H9 (cell line): ENCODE measurements around the gene SPX. TPM values are rescaled to one million over a fixed set of nuclear protein-coding genes. Genes with fewer than 3 reads are reported as not detected.

Source experiments
- DNase-seq: peaks from one replicate; pipeline ENCODE4 v3.0.0-alpha.2; 2017
- H2AFZ ChIP-seq: one replicate; pipeline ENCODE4 v1.6.1; 2013; ENCODE audit warnings: mild to moderate bottlenecking, low read length, control low read depth, moderate library complexity
- H2AK5ac ChIP-seq: 2 replicates; pipeline ENCODE4 v1.6.1; 2013; ENCODE audit warnings: low read length, control low read depth, mixed read lengths; ENCODE audit not compliant: insufficient read length
- H2BK120ac ChIP-seq: one replicate; pipeline ENCODE4 v1.6.1; 2013; ENCODE audit warnings: low read depth, mild to moderate bottlenecking, low read length, control low read depth, inconsistent platforms; ENCODE audit not compliant: poor library complexity, severe bottlenecking
- H2BK12ac ChIP-seq: 2 replicates; pipeline ENCODE4 v1.6.1; 2013; ENCODE audit warnings: low read length, control low read depth, mixed read lengths, low read depth; ENCODE audit not compliant: insufficient read length
- H2BK15ac ChIP-seq: 2 replicates; pipeline ENCODE4 v1.6.1; 2013; ENCODE audit warnings: low read depth, low read length, control low read depth
- H2BK20ac ChIP-seq: one replicate; pipeline ENCODE4 v1.6.1; 2013; ENCODE audit warnings: low read depth, mild to moderate bottlenecking, low read length, control low read depth, inconsistent platforms; ENCODE audit not compliant: poor library complexity, severe bottlenecking
- H2BK5ac ChIP-seq: 2 replicates; pipeline ENCODE4 v1.6.1; 2013; ENCODE audit warnings: low read length, control low read depth, mixed read lengths; ENCODE audit not compliant: insufficient read length
- H3K14ac ChIP-seq: 2 replicates; pipeline ENCODE4 v1.6.1; 2013; ENCODE audit warnings: low read length, control low read depth; ENCODE audit not compliant: insufficient read depth
- H3K18ac ChIP-seq: 2 replicates; pipeline ENCODE4 v1.6.1; 2013; ENCODE audit warnings: low read depth, mild to moderate bottlenecking, mixed read lengths, low read length, control low read depth; ENCODE audit not compliant: insufficient read length
- H3K23ac ChIP-seq: 2 replicates; pipeline ENCODE4 v1.6.1; 2013; ENCODE audit warnings: low read length, control low read depth, mixed read lengths, low read depth; ENCODE audit not compliant: insufficient read length
- H3K23me2 ChIP-seq: 2 replicates; pipeline ENCODE4 v1.6.1; 2013; ENCODE audit warnings: low read depth, mild to moderate bottlenecking, mixed read lengths, low read length, control low read depth; ENCODE audit not compliant: insufficient read length, poor library complexity, severe bottlenecking
- H3K27ac ChIP-seq: 2 replicates; pipeline ENCODE4 v1.5.1; 2013; ENCODE audit warnings: low read length, control low read depth, mixed read lengths, low read depth; ENCODE audit not compliant: insufficient read length
- H3K27me3 ChIP-seq: 2 replicates; pipeline ENCODE4 v1.6.1; 2013; ENCODE audit warnings: low read length, control low read depth, inconsistent platforms; ENCODE audit not compliant: insufficient read depth
- H3K4ac ChIP-seq: 2 replicates; pipeline ENCODE4 v1.6.1; 2013; ENCODE audit warnings: low read depth, mild to moderate bottlenecking, control low read depth, inconsistent platforms, low read length, moderate library complexity
- H3K4me1 ChIP-seq: 2 replicates; pipeline ENCODE4 v1.6.1; 2013; ENCODE audit warnings: low read length, control low read depth, inconsistent platforms; ENCODE audit not compliant: insufficient read depth
- H3K4me2 ChIP-seq: 2 replicates; pipeline ENCODE4 v1.6.1; 2013; ENCODE audit warnings: low read length, control low read depth, mixed read lengths; ENCODE audit not compliant: insufficient read length, insufficient read depth
- H3K56ac ChIP-seq: 2 replicates; pipeline ENCODE4 v1.6.1; 2013; ENCODE audit warnings: low read depth, mild to moderate bottlenecking, mixed read lengths, low read length, control low read depth; ENCODE audit not compliant: insufficient read length
- H3K79me1 ChIP-seq: 2 replicates; pipeline ENCODE4 v1.6.1; 2013; ENCODE audit warnings: low read depth, mild to moderate bottlenecking, moderate library complexity, low read length, control low read depth, inconsistent platforms; ENCODE audit not compliant: insufficient read depth, poor library complexity, severe bottlenecking
- H3K79me2 ChIP-seq: 2 replicates; pipeline ENCODE4 v1.6.1; 2013; ENCODE audit warnings: low read length, control low read depth, inconsistent platforms; ENCODE audit not compliant: insufficient read depth
- H3K9ac ChIP-seq: 2 replicates; pipeline ENCODE4 v1.6.1; 2013; ENCODE audit warnings: low read length, control low read depth, mixed read lengths; ENCODE audit not compliant: insufficient read length; ENCODE audit errors: extremely low read depth
- H3K9me3 ChIP-seq: one replicate; pipeline ENCODE4 v1.6.1; 2013; ENCODE audit warnings: low read depth, low read length, inconsistent platforms; ENCODE audit not compliant: control insufficient read depth
- H3T11ph ChIP-seq: one replicate; pipeline ENCODE4 v1.6.1; 2013; ENCODE audit warnings: mild to moderate bottlenecking, low read length, control low read depth, inconsistent platforms
- H4K20me1 ChIP-seq: one replicate; pipeline ENCODE4 v1.6.1; 2013; ENCODE audit not compliant: control insufficient read depth, insufficient read length, insufficient read depth
- H4K5ac ChIP-seq: 2 replicates; pipeline ENCODE4 v1.6.1; 2013; ENCODE audit warnings: low read depth, mild to moderate bottlenecking, mixed read lengths, low read length, control low read depth; ENCODE audit not compliant: insufficient read length
- H4K8ac ChIP-seq: replicated peaks from 2 replicates; pipeline ENCODE4 v1.6.1; 2013; ENCODE audit warnings: low read length, control low read depth, mixed read lengths, low read depth; ENCODE audit not compliant: insufficient read length
- H4K91ac ChIP-seq: 2 replicates; pipeline ENCODE4 v1.6.1; 2013; ENCODE audit warnings: low read depth, mild to moderate bottlenecking, moderate library complexity, mixed read lengths, low read length, control low read depth; ENCODE audit not compliant: insufficient read length
- H3K27ac Mint-ChIP-seq, 3 experiments: 2 replicates in 2 of 3; 3 replicates in 1 of 3; pipeline ENCODE4 v1.8.0; 2020 to 2021; ENCODE audit warnings: mixed read lengths in 3 of 3, mild to moderate bottlenecking in 1 of 3, moderate library complexity in 1 of 3
- H3K27me3 Mint-ChIP-seq: 2 replicates; pipeline ENCODE4 v1.8.0; 2021; ENCODE audit warnings: low read depth, mild to moderate bottlenecking, moderate library complexity, mixed read lengths
- H3K36me3 Mint-ChIP-seq, 3 experiments: 2 replicates in 2 of 3; 3 replicates in 1 of 3; pipeline ENCODE4 v1.8.0; 2020 to 2021; ENCODE audit warnings: low read depth in 3 of 3, mixed read lengths in 3 of 3; ENCODE audit not compliant: insufficient read depth in 1 of 3
- H3K4me1 Mint-ChIP-seq, 2 experiments: 2 replicates each; pipeline ENCODE4 v1.8.0; 2020; ENCODE audit warnings: mixed read lengths in 2 of 2
- H3K4me3 Mint-ChIP-seq, 2 experiments: 2 replicates in 1 of 2; 3 replicates in 1 of 2; pipeline ENCODE4 v1.8.0; 2020 to 2021; ENCODE audit warnings: mild to moderate bottlenecking in 2 of 2, mixed read lengths in 2 of 2, moderate library complexity in 1 of 2
- H3K9me3 Mint-ChIP-seq, 2 experiments: 2 replicates in 1 of 2; 3 replicates in 1 of 2; pipeline ENCODE4 v1.8.0; 2020; ENCODE audit warnings: mild to moderate bottlenecking in 2 of 2, mixed read lengths in 2 of 2, moderate library complexity in 1 of 2
- CTCF ChIP-seq: fragments of 200-600 bp; sonication (generic); conservative IDR thresholded peaks from 3 replicates; pipeline ENCODE4 v1.8.0; 2021; ENCODE audit warnings: antibody characterized with exemption, mild to moderate bottlenecking
- WGBS: extraction: QIAGEN DNeasy Blood & Tissue Kit; methylation state at CpG from one replicate; pipeline ENCODE4 v1.1.7; 2013; ENCODE audit warnings: missing lambda C conversion rate, low lambda C conversion rate, mixed read lengths; ENCODE audit not compliant: insufficient read length; ENCODE audit errors: extremely low coverage; 5-methylcytosine and 5-hydroxymethylcytosine counted together
- total RNA-seq: library from RNA; stranded (reverse); gene quantifications from 2 replicates; pipeline ENCODE4 v1.2.1, GENCODE V29; 2021

SPX gene
- total RNA-seq, 1 experiment from 2014 or later: 0.35 TPM

GRCh38 chr12:21580748-21581516 lies 54.8 kb downstream of the SPX start:
- H3K79me1 ChIP-seq: no peaks in the 10 kb centered on the region
- no peak overlapping the region for H3T11ph ChIP-seq
- H3K27ac Mint-ChIP-seq: no peak overlapping the region
- no peak overlapping the region for H3K56ac ChIP-seq
- H3K27ac ChIP-seq: no peak overlapping the region
- no peak overlapping the region for H3K4me3 Mint-ChIP-seq
- H4K91ac ChIP-seq: no peak overlapping the region
- no peak for DNase-seq
- H3K4me2 ChIP-seq: no peak overlapping the region
- H3K23me2 ChIP-seq: no peaks in the 10 kb centered on the region
- peaks cover 0 to 4% of the 10 kb centered on the region in 2 experiments; a peak in 2 of 4 replicates for H3K4me1 Mint-ChIP-seq
- no peak overlapping the region for H2AFZ ChIP-seq
- H4K8ac ChIP-seq: no peak overlapping the region
- no peaks in the 10 kb centered on the region for H4K20me1 ChIP-seq
- no peak overlapping the region for H2BK15ac ChIP-seq
- no peak overlapping the region for H2BK120ac ChIP-seq
- H2BK12ac ChIP-seq: no peak overlapping the region
- H3K27me3 Mint-ChIP-seq: no peaks in the 10 kb centered on the region
- no peak overlapping the region for H2BK20ac ChIP-seq
- H4K5ac ChIP-seq: no peak overlapping the region
- no peak overlapping the region for H2BK5ac ChIP-seq
- no peak overlapping the region for H3K9ac ChIP-seq
- TF ChIP-seq CTCF: no peak
- H3K9me3 Mint-ChIP-seq: no peaks in the 10 kb centered on the region; a peak in 1 of 5 replicates
- H3K14ac ChIP-seq: no peak overlapping the region
- no peaks in the 10 kb centered on the region for H3K79me2 ChIP-seq
- H3K23ac ChIP-seq: no peak overlapping the region
- no peaks in the 10 kb centered on the region for H3K4me1 ChIP-seq
- no peaks in the 10 kb centered on the region for H3K27me3 ChIP-seq
- H2AK5ac ChIP-seq: no peak overlapping the region
- H3K18ac ChIP-seq: no peak overlapping the region
- no peaks in the 10 kb centered on the region for H3K9me3 ChIP-seq
- no peaks in the 10 kb centered on the region for H3K36me3 Mint-ChIP-seq
- WGBS: no CpG with 5 or more reads among the region's 4 CpGs
- no peak overlapping the region for H3K4ac ChIP-seq

Other genes with a start within 250 kb of the SPX start
- 10.3 and 10.6 TPM in 2 replicates for gene SLCO1A2, start 191.4 kb upstream of the SPX start, total RNA-seq
- gene IAPP, start 153.4 kb upstream of the SPX start, total RNA-seq: not detected in 2 replicates
- 8.2 and 9.6 TPM in 2 replicates for gene PYROXD1, start 88.6 kb upstream of the SPX start, total RNA-seq
- 41.0 and 42.9 TPM in 2 replicates for gene RECQL, start 24.7 kb upstream of the SPX start, total RNA-seq
- 46.1 and 48.1 TPM in 2 replicates for gene GOLT1B, start 24.5 kb upstream of the SPX start, total RNA-seq
- gene GYS2, start 78.6 kb downstream of the SPX start, total RNA-seq: not detected in 2 replicates
- gene LDHB, start 131.5 kb downstream of the SPX start, total RNA-seq: 1,343 and 1,353 TPM in 2 replicates
- 0.15 and 0.22 TPM in 2 replicates for gene KCNJ8, start 248.4 kb downstream of the SPX start, total RNA-seq